LNCAP (cell line): ENCODE data around the gene ZNF408.

Experiments
- TF ChIP-seq, protein P1 (sequence below): fragments of 450-650 bp; IDR thresholded peaks from 2 replicates; pipeline ENCODE4 v1.5.1; 2017; ENCODE audit warnings: mild to moderate bottlenecking

ZNF408 gene

DNA sequence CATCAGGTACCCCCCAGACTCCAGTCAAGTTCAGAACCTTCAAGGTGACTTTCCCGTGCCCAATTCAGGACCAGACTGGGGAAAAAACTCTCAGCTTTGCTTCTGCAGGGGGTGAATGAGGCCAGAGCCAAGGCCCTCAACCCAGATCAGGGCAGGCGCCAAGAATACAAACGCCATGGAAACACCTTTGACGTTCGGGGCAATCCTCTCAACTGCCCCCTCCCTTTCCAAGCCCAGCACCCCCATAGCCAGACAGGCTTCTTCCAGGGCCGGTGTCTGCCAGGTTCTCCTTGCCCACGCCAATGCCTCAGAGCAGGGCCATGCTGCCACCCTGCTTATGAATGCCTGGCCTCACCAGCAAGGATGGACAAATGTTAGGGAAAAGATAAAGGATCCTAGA lies 6.2 kb upstream of the ZNF408 start:
- TF ChIP-seq, protein P1, sequence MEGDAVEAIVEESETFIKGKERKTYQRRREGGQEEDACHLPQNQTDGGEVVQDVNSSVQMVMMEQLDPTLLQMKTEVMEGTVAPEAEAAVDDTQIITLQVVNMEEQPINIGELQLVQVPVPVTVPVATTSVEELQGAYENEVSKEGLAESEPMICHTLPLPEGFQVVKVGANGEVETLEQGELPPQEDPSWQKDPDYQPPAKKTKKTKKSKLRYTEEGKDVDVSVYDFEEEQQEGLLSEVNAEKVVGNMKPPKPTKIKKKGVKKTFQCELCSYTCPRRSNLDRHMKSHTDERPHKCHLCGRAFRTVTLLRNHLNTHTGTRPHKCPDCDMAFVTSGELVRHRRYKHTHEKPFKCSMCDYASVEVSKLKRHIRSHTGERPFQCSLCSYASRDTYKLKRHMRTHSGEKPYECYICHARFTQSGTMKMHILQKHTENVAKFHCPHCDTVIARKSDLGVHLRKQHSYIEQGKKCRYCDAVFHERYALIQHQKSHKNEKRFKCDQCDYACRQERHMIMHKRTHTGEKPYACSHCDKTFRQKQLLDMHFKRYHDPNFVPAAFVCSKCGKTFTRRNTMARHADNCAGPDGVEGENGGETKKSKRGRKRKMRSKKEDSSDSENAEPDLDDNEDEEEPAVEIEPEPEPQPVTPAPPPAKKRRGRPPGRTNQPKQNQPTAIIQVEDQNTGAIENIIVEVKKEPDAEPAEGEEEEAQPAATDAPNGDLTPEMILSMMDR, result no peak

DNA sequence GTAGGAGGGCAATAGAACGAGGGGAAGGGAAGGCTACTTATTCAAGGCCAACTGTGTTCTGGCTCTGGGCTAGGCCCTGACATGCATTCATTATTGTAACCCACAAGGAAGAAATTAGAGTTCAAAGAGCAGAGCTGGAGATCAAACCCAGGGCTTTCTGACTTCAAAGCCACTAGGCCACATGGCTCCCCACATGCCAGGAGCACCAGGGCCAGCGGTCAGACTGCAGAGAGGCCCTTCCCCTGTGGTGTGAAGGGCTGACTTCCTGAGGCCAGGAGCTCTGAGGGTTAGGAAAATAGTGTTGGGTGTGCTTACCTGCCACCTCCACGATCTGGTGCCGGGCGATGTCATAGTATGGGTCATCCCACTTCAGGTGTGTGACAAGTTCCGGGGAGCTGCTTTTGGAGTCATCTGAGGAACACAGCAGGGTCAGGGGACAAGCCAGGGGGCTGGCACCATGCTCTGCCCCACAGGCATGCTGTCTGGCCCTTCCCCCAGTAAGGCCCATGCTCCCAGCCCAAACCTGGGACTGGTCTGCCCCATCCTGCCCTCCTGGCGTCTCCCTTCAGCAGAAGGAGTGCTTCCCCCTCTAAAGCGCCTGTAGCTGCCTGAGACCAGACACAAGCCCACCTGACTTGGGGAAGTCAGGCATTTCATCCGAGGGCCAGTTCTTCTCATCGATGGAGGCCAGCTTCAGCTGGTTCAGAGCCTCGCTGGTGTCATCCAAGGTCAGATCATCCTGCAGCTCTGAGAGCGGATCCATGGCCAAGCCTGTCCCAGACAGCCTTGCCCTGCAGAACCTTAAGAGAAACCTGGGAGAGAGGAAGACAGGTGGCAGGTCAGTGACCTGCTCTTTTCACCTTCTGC lies 5.3 kb upstream of the ZNF408 start:
- TF ChIP-seq, protein P1, result no peak

DNA sequence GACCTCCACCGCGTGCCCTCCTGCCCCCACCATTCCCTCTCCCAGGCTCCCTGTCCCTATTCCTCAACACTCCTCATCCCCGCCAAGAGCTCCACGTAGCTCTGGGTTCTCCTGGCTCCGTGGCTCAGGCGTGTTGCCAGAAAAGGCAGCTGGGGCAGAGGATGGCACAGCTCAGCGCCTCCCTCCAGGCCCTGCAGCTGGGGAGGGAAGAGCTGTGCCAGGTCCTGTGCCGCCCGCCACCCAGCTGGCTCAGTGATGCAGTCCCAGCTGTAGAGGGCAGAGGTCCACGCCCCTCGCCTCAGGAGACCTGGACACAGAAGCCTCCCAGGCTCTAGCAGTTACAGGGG lies 4.6 kb upstream of the ZNF408 start:
- TF ChIP-seq, protein P1, result no peak

DNA sequence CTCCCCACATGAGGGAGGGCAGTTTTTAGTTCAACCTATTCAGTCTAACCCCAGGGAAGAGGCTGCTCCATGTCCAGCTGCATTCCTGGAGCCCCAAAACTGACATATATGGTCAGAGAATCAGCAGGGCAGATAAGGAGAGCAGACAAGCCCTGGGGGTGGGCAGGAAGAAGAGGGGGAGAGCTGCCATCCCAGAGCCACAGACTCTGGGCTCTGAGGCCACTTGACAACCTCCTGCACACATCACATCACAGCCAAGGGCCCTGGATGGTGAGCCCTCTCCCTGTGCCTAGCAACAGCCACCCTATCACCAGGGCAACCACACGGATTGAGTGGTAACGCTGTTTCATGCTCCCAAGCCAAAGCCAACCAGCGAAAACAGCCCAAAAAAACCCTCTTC lies 3.5 kb upstream of the ZNF408 start:
- TF ChIP-seq, protein P1, result no peak

DNA sequence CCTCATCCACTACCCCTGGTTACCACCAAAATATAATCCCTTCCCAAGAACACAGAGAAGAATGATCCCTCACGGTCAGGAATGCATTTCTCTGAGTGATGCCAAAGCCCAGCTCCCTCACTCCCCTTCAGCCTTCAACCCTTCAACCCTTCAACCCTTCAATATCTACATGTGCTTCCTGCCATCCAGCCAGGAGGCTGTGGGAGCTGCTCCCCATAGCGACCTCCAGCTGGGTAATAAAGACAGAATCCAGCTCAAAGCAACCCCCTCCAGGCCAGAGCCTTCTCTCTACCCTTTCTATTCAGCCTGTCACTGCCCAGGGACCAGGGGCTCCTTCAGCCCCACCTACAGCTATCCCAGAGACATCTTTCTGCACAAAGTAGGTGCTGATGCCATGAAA lies 3.1 kb upstream of the ZNF408 start:
- TF ChIP-seq, protein P1, result no peak

DNA sequence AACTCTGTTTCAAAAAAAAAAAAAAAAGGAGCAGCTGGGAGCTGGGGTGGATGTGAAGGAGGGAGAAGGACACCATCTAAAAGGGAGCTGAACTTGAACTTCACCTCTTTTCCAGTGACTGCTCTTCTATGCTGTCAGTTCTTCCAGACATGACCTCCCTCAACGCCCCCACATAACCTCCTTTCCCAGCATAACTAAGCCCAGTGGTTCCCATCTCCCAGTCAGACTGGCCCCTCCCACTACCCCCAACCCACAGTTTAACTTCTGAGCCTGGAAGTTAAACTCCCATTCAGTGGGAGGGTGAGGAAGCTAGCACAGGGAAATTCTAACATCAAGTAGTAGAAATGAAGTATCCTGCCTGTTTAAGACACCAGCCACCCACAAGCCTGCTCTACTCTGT lies 2.2 kb upstream of the ZNF408 start:
- TF ChIP-seq, protein P1, result no peak

DNA sequence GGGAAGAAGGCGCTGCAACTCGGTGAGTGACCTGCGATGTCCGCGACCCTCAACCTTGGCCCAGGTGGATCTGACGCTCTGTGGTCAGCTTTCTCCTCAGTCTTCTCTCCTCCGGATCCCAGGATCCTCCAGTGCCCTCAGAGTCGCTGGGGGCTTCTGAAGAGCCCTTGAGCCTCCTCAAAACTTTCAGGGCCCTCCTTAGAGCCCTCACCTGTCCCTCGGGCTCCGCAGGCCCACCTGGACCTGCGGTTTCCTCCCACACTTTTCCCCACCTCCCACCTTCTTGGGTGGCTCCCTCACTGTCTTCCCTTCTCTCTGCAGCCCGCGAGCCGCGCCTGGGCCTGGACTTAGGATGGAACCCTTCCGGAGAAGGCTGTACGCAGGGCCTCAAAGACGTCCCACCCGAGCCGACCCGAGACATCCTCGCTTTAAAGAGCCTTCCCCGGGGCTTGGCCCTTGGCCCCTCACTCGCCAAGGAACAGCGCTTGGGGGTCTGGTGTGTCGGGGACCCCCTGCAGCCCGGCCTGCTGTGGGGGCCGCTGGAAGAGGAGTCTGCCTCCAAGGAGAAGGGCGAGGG lies 335 bp downstream of the ZNF408 start:
- TF ChIP-seq, protein P1, result no peak
